GM18505 (cell line): ENCODE data around the gene EHBP1.

ENCODE experiments used
- ATAC-seq: cut with Tn5 transposase; IDR thresholded peaks from one replicate; pipeline ENCODE4 v1.9.1; 2021; ENCODE audit not compliant: unreplicated experiment
- POLR2A ChIP-seq: IDR thresholded peaks from 4 replicates; pipeline ENCODE4 v1.6.1; 2011; ENCODE audit warnings: borderline replicate concordance; ENCODE audit not compliant: insufficient read depth, insufficient read length; ENCODE audit errors: extremely low read depth

The EHBP1 gene

DNA sequence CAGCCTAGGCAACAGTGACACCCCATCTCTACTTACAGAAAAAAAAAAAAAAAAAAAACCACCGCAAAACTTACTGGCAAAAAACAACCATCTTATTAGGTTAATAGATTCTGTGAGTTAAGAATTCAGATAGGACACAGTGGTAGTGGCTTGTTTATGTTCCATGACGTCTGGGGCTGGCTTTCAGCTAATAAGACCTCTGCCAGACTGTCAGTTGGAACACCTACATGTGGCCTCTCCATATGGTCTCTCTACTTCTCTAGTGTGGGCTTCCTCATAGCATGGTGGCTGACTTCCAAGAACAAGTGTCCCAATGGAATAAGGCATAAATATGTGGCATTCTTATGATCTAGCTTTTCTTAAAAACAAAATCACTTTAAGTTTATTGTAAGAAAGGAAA, 251.1 kb downstream of the EHBP1 start:
- ATAC-seq, result no peak
- TF ChIP-seq POLR2A, result no peak

- ATAC-seq, result no peak
- TF ChIP-seq POLR2A, result no peak
These were observed 252.7 kb downstream of the EHBP1 start for GRCh38 chr2:62958206-62958605.

- ATAC-seq, result no peak
- no peak for TF ChIP-seq POLR2A
These were observed 258.5 kb downstream of the EHBP1 start for GRCh38 chr2:62964050-62964449.

- no peak for TF ChIP-seq POLR2A
- ATAC-seq, result no peak
These were observed 259.2 kb downstream of the EHBP1 start for GRCh38 chr2:62964671-62965070.

- no peak for TF ChIP-seq POLR2A
- ATAC-seq, result no peak
These were observed 261.5 kb downstream of the EHBP1 start for GRCh38 chr2:62966991-62967390.

DNA sequence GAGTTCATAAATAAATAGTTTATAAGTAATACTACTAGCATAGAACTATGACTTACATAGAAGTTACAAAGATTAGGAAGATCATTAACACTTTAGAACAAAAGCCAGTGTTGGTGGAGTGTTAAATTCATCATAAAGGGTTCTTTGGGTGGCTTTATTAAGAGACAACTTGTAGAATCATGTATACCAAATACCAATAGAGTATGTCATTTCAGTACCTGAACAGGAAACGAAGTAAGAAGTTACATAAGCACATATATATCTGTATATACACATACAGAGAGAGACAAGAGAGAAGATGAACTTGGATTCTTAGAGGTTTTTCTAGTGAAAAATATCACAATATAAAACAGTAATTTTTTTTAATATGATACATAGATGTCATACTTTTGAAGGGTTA, 262.7 kb downstream of the EHBP1 start:
- TF ChIP-seq POLR2A, result no peak
- no peak for ATAC-seq

GRCh38 chr2:62968668-62969067, 263.2 kb downstream of the EHBP1 start:
- TF ChIP-seq POLR2A, result no peak
- ATAC-seq, result no peak

- TF ChIP-seq POLR2A, result no peak
- ATAC-seq, result no peak
These were observed 266.4 kb downstream of the EHBP1 start for GRCh38 chr2:62971936-62972335.

- ATAC-seq, result no peak
- no peak for TF ChIP-seq POLR2A
These were observed 267.1 kb downstream of the EHBP1 start for GRCh38 chr2:62972601-62973000.

DNA sequence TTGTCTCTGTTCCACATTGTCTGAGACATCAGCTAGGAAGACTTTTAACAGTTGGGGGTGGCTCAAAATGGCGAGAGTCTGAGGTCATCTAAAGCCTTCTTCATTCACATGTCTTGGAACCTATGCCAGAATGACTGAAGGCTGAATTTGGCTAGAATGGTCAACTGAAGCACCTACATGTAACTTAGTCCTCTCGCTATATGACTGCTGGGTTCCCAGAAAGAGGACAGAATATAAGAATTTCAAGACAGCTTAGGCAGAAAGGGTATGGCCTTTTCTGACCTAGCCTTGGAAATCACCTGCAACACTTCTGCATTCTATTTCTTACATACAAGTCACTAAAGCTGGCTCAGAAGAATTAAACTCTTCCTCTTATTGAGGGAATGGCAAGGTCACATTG, 269.5 kb downstream of the EHBP1 start:
- no peak for ATAC-seq
- no peak for TF ChIP-seq POLR2A

DNA sequence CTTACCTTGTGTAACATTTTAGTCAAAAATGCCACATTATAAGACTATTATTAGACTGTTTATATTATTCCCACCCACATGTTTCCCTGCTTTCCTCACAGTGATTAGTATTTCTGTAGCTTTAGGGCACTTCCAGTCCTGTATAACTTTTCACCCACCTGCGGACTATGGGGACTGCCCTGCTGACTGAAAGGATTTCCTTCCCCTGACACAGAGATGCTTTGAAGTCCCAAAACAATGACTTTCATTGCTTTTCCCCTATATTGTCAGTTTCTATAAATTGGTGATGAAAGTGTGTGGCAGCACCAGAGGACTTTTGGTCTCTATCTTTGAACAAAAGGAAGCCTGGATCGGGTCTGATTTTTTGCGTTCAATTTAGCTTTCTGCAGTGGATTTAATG, 286.1 kb downstream of the EHBP1 start:
- no peak for ATAC-seq
- TF ChIP-seq POLR2A, result no peak

DNA sequence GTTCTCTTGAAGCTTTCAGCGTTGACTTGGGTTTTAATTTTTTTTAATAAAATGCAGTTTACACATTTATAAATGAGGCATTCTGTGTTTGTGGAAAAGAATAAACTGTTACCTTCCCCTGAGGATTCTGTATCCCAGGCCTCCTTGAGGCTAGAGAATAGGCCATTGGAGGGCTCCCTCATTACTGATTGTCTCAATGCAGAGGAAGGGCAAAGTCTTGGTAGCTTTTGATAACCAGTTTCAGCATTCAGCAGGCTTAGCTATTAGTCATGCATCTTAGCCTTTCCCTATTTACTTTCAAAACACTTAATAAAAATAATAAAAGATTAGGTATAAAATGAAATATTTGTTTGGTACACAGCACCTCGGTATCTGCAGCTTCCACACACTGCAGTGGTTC, 287.0 kb downstream of the EHBP1 start:
- no peak for TF ChIP-seq POLR2A
- ATAC-seq, result no peak

DNA sequence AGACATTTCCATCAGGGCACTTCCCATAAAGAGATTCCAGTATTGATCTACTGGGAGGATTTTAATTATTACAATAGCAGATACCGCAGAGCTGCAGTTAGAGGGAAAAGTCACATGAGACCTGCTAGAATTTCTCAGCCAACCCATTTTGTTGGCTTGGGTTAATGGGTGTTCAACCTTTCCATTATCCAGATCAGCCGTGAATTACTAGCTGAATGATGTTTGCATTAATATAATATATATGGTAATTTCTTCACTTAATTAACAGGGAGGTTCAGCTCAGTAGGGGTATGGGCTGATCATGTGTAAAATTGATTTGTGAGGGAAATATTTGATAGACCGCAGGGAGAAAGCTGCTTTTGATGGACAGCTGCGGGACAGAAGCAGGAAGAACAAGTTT, 288.7 kb downstream of the EHBP1 start:
- no peak for ATAC-seq

DNA sequence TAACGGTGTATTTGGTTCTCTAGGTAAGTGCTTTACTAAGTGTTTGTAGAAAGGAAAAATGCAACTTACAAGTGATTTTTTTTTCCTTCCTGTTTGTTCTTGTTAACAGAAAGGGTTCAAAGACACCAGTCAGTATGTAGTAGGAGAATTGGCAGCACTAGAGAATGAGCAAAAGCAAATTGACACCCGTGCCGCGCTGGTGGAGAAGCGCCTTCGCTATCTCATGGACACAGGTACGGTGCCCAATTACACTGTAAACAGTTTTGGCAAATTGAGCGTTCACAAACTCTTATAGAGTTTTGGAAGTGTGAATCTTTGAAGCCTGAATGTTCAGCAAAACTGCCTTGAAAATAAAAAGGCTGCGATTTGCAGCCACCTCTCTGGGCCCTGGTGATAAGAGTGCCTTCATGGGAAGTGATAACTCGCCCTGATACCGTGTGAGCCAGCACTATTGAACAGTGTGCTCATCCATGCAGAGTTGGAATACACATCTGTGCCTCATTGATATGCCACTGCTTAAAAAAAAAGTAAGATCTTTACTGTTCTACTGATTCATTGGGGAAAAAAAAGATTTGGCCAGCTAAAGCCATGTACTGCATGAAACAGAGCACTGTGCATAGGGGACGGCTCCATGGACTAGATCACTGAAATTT, 291.1 kb downstream of the EHBP1 start:
- no peak for ATAC-seq
- TF ChIP-seq POLR2A, result no peak

More for the DNA sequence above, 288.7 kb downstream of the EHBP1 start:
- no peak for TF ChIP-seq POLR2A

GRCh38 chr2:62998949-62999348, 293.4 kb downstream of the EHBP1 start:
- ATAC-seq, result no peak

More at GRCh38 chr2:62998949-62999348, 293.4 kb downstream of the EHBP1 start:
- TF ChIP-seq POLR2A, result no peak
